Measurements from ENCODE around the gene SNX6. TPM values are rescaled to one million over a fixed set of nuclear protein-coding genes. Genes with fewer than 3 reads are reported as not detected.

The SNX6 gene
- total RNA-seq, 1 experiment from 2014 or later: 69.3 TPM

- H3K18ac ChIP-seq (ENCODE audit: insufficient read length, low read depth, low read length): no peak overlapping the region
- no peak overlapping the region for H2BK12ac ChIP-seq (ENCODE audit: insufficient read length, low read depth, low read length)
- H2BK20ac ChIP-seq (ENCODE audit: low read depth, low read length, poor library complexity, severe bottlenecking): no peak overlapping the region
- H3K23me2 ChIP-seq (ENCODE audit: insufficient read length, low read depth, low read length, poor library complexity, severe bottlenecking): no peaks in the 10 kb centered on the region
- H3K27ac ChIP-seq (ENCODE audit: insufficient read length, low read depth, low read length): no peak overlapping the region
- H3K36me3 Mint-ChIP-seq (ENCODE audit: insufficient read depth in 1 of 3, low read depth in 3 of 3): peaks cover 0 to 4% (median 0%) of the 10 kb centered on the region in 3 experiments; a peak in 1 of 7 replicates
- no peaks in the 10 kb centered on the region for H3K9me3 ChIP-seq (ENCODE audit: control insufficient read depth, low read depth, low read length)
- H3T11ph ChIP-seq (ENCODE audit: low read length): no peak overlapping the region
- no peak overlapping the region for H3K4me3 Mint-ChIP-seq
- no peak overlapping the region; a peak in 1 of 7 replicates for H3K27ac Mint-ChIP-seq
- H4K20me1 ChIP-seq (ENCODE audit: control insufficient read depth, insufficient read depth, insufficient read length): no peaks in the 10 kb centered on the region
- H3K27me3 ChIP-seq (ENCODE audit: insufficient read depth, low read length): no peaks in the 10 kb centered on the region
- no peak overlapping the region for H3K4me2 ChIP-seq (ENCODE audit: insufficient read depth, insufficient read length, low read length)
- no peak overlapping the region for H3K9ac ChIP-seq (ENCODE audit: extremely low read depth, insufficient read length, low read length)
- no peak overlapping the region; the same call in 1 of the 2 replicates for H2BK15ac ChIP-seq (ENCODE audit: low read depth, low read length)
- H3K4ac ChIP-seq (ENCODE audit: low read depth, low read length): no peak overlapping the region
- no peak overlapping the region for H4K91ac ChIP-seq (ENCODE audit: insufficient read length, low read depth, low read length)
- H3K27me3 Mint-ChIP-seq (ENCODE audit: low read depth): peaks cover under 1% of the 10 kb centered on the region; the same call in 1 of the 2 replicates
- no peaks in the 10 kb centered on the region; a peak in 1 of 5 replicates for H3K9me3 Mint-ChIP-seq
- H4K5ac ChIP-seq (ENCODE audit: insufficient read length, low read depth, low read length): no peak overlapping the region
- peak overlapping the region; percentile 48 for H2AFZ ChIP-seq (ENCODE audit: low read length)
- DNase-seq: no peak
- no peak overlapping the region for H4K8ac ChIP-seq (replicated peaks; ENCODE audit: insufficient read length, low read depth, low read length)
- TF ChIP-seq CTCF (conservative IDR thresholded peaks at IDR 0.05): no peak
- H3K23ac ChIP-seq (ENCODE audit: insufficient read length, low read depth, low read length): no peak overlapping the region
- H3K79me1 ChIP-seq (ENCODE audit: insufficient read depth, low read depth, low read length, poor library complexity, severe bottlenecking): no peaks in the 10 kb centered on the region
- peaks cover 3% of the 10 kb centered on the region; the same call in 1 of the 2 replicates for H3K4me1 ChIP-seq (ENCODE audit: insufficient read depth, low read length)
- no CpG with 5 or more reads among the region's 7 CpGs for WGBS (ENCODE audit: extremely low coverage, insufficient read length, low lambda C conversion rate)
- H2BK5ac ChIP-seq (ENCODE audit: insufficient read length, low read length): no peak overlapping the region
- H3K79me2 ChIP-seq (ENCODE audit: insufficient read depth, low read length): no peaks in the 10 kb centered on the region
- H3K56ac ChIP-seq (ENCODE audit: insufficient read length, low read depth, low read length): no peak overlapping the region
- H2BK120ac ChIP-seq (ENCODE audit: low read depth, low read length, poor library complexity, severe bottlenecking): no peak overlapping the region
- H2AK5ac ChIP-seq (ENCODE audit: insufficient read length, low read length): no peak overlapping the region
- H3K4me1 Mint-ChIP-seq: peaks cover 14 to 16% of the 10 kb centered on the region in 2 experiments
- no peak overlapping the region for H3K14ac ChIP-seq (ENCODE audit: insufficient read depth, low read length)
Measured at GRCh38 chr14:34676516-34677211, 46.7 kb upstream of the SNX6 start.

Data from H9 (cell line).